Lung (tissue), 12 donors: ENCODE measurements around the gene EEF1AKMT4. TPM values are rescaled to one million over a fixed set of nuclear protein-coding genes. Genes with fewer than 3 reads are reported as not detected.

Experiments
- ATAC-seq: fragments of 200-7000 bp; cut with Tn5 transposase; one replicate; pipeline ENCODE4 v1.9.1; 2020; ENCODE audit warnings: moderate number of reproducible peaks; ENCODE audit not compliant: insufficient read depth, low FRiP score
- DNase-seq, 3 donors: peaks; one replicate each; pipeline ENCODE4 v3.0.0-alpha.2; 2013 to 2017
- H3K27ac ChIP-seq, 2 donors: one replicate each; pipeline ENCODE4 v1.5.1; 2013; ENCODE audit warnings: mild to moderate bottlenecking in 2 of 2, moderate library complexity in 2 of 2, control low read depth in 1 of 2, inconsistent platforms in 1 of 2, low read depth in 1 of 2, low read length in 1 of 2
- H3K27me3 ChIP-seq, 3 donors: one replicate each; pipeline ENCODE4 v1.5.1; 2013; ENCODE audit warnings: low read length in 2 of 3; ENCODE audit not compliant: control insufficient read depth in 3 of 3, insufficient read depth in 3 of 3
- H3K36me3 ChIP-seq, 4 donors: one replicate each; pipeline ENCODE4 v1.5.1; 2013; ENCODE audit warnings: low read length in 4 of 4, mild to moderate bottlenecking in 1 of 4, moderate library complexity in 1 of 4; ENCODE audit not compliant: control insufficient read depth in 4 of 4, insufficient read depth in 4 of 4
- H3K4me1 ChIP-seq, 5 donors: one replicate each; pipeline ENCODE4 v1.5.1; 2013; ENCODE audit warnings: low read length in 5 of 5, mild to moderate bottlenecking in 2 of 5, moderate library complexity in 1 of 5; ENCODE audit not compliant: control insufficient read depth in 5 of 5, insufficient read depth in 5 of 5
- H3K4me3 ChIP-seq: one replicate; pipeline ENCODE4 v1.5.1; 2013; ENCODE audit warnings: mild to moderate bottlenecking, control low read depth, moderate library complexity
- H3K9ac ChIP-seq, 2 donors: one replicate each; pipeline ENCODE4 v1.5.1; 2013; ENCODE audit warnings: low read length in 2 of 2, control low read depth in 1 of 2; ENCODE audit not compliant: insufficient read depth in 1 of 2
- H3K9me3 ChIP-seq, 4 donors: one replicate each; pipeline ENCODE4 v1.5.1; 2013; ENCODE audit warnings: low read length in 3 of 4, mild to moderate bottlenecking in 1 of 4, moderate library complexity in 1 of 4; ENCODE audit not compliant: control insufficient read depth in 4 of 4, insufficient read depth in 3 of 4
- CTCF ChIP-seq: IDR thresholded peaks from 2 replicates; pipeline ENCODE4 v1.5.1; 2012; ENCODE audit warnings: mild to moderate bottlenecking; ENCODE audit errors: control extremely low read depth, extremely low read depth
- WGBS, 2 donors: extraction: QIAGEN DNeasy Blood & Tissue Kit; methylation state at CpG; one replicate each; pipeline ENCODE4 v1.1.7; 2013; 5-methylcytosine and 5-hydroxymethylcytosine counted together
- polyA plus RNA-seq, 2 donors: library from polyadenylated mRNA; stranded (reverse); fragments of 200-250 nt; gene quantifications; one replicate each; pipeline ENCODE4 v1.2.1, GENCODE V29; 2013
- total RNA-seq, 2 donors: library from RNA; depleted of rRNA in 1 of 2; stranded (reverse); fragments of >200 nt in 1 of 2; gene quantifications; one replicate each; pipeline ENCODE4 v1.2.1, GENCODE V29; 2014 to 2021
- donor health status: control.
- donor health status: control.
- donor health status: Bipolar disorder and iron deficiency.
- donor health status: healthy.
- donor health status: DM: yes; HTN: yes; CAD: no.

The EEF1AKMT4 gene
- total and polyA plus RNA-seq, 4 donors = 2.3 to 12.2 (median 4.9) TPM

- WGBS, 2 donors = 57 to 78% methylated on average over 11 of the region's 11 CpGs
- Histone ChIP-seq H3K4me1 (no peaks in the 10 kb centered on the region), H3K27me3 (peaks cover 0 to 3% (median 0%) of the 10 kb centered on the region in 3 donors), H3K27ac (no peak overlapping the region), H3K9ac (no peak overlapping the region), H3K4me3 (no peak overlapping the region), H3K36me3 (no peaks in the 10 kb centered on the region), H3K9me3 (no peaks in the 10 kb centered on the region)
- no peak for TF ChIP-seq CTCF
- DNase-seq (no peak), ATAC-seq (no peak)
Measured at GRCh38 chr3:184209146-184209923, 40.1 kb upstream of the EEF1AKMT4 start.

- 86% methylated on average over 5 of the region's 5 CpGs for WGBS, 2 donors
- Histone ChIP-seq H3K4me1 (peaks cover 0 to 2% (median 0%) of the 10 kb centered on the region in 5 donors), H3K36me3 (no peaks in the 10 kb centered on the region), H3K27me3 (no peaks in the 10 kb centered on the region), H3K9me3 (no peaks in the 10 kb centered on the region), H3K4me3 (no peak overlapping the region), H3K27ac (no peak overlapping the region), H3K9ac (no peak overlapping the region)
- ATAC-seq (no peak), DNase-seq (no peak)
- no peak for TF ChIP-seq CTCF
Measured at GRCh38 chr3:184211297-184211696, 38.2 kb upstream of the EEF1AKMT4 start.

- Histone ChIP-seq H3K9ac (no peak overlapping the region), H3K4me1 (peaks cover 0 to 2% (median 0%) of the 10 kb centered on the region in 5 donors), H3K9me3 (no peaks in the 10 kb centered on the region), H3K4me3 (no peak overlapping the region), H3K27me3 (no peaks in the 10 kb centered on the region), H3K27ac (no peak overlapping the region), H3K36me3 (no peaks in the 10 kb centered on the region)
- no peak for TF ChIP-seq CTCF
- ATAC-seq = no peak
- no peak for DNase-seq
- 84 to 87% methylated on average over 5 of the region's 5 CpGs for WGBS, 2 donors
Measured at GRCh38 chr3:184211718-184212117, 37.8 kb upstream of the EEF1AKMT4 start.

GRCh38 chr3:184218814-184219213 lies 30.7 kb upstream of the EEF1AKMT4 start:
- Histone ChIP-seq H3K27ac (no peak overlapping the region), H3K9me3 (no peaks in the 10 kb centered on the region), H3K36me3 (no peaks in the 10 kb centered on the region), H3K9ac (no peak overlapping the region), H3K27me3 (peaks cover 0 to 3% (median 0%) of the 10 kb centered on the region in 3 donors), H3K4me3 (no peak overlapping the region), H3K4me1 (peaks cover 0 to 2% (median 0%) of the 10 kb centered on the region in 5 donors)
- DNase-seq (no peak), ATAC-seq (no peak)
- WGBS, 2 donors = 62 to 70% methylated on average over 4 of the region's 4 CpGs
- TF ChIP-seq CTCF = no peak
